HCT116 (cell line): ENCODE results near the gene SFTPB. TPM values are rescaled to one million over a fixed set of nuclear protein-coding genes. Genes with fewer than 3 reads are reported as not detected.
A peak's percentile ranks its signal among the peaks of the same experiment; 100 is the strongest.

Source experiments
- ATAC-seq: fragments of 200-7000 bp; cut with Tn5 transposase; 2 replicates; pipeline ENCODE4 v1.9.1; 2020; ENCODE audit warnings: mild to moderate bottlenecking, moderate library complexity
- BruUV-seq: library from RNA; stranded (reverse); fragments of 400-500 nt; replicated peaks from 2 replicates; lab custom pipeline; 2021; lab: Mats Ljungman, UMichigan
- CTCF ChIA-PET: fragments of 300-600 bp; sonication (Branson Sonifier 250); formaldehyde crosslinking; loops from one replicate; lab custom pipeline; 2021; ENCODE audit warnings: antibody characterized with exemption; lab: Charles Lee
- POLR2A ChIA-PET: fragments of 300-600, 350-600 bp; sonication (Branson Sonifier 250); formaldehyde crosslinking; loops from one replicate; lab custom pipeline; 2021; ENCODE audit warnings: antibody characterized with exemption; lab: Charles Lee
- RAD21 ChIA-PET, 2 experiments: fragments of 300-600 bp; sonication (Branson Sonifier 250); formaldehyde crosslinking; loops; one replicate each; lab custom pipeline; 2023; ENCODE audit warnings: low total read pairs in 2 of 2; ENCODE audit not compliant: uncharacterized antibody in 2 of 2, unreplicated experiment in 2 of 2, low non-redundant PET in 1 of 2; lab: Charles Lee
- DNase-seq: peaks from one replicate; pipeline ENCODE4 v3.0.0-alpha.2; 2010; ENCODE audit warnings: low read depth, low spot score
- H2AFZ ChIP-seq: fragments of 200-600 bp; shearing (Covaris generic), sonication (generic); 2 replicates; pipeline ENCODE4 v1.6.1; 2017; ENCODE audit warnings: low read depth, mixed run types, mixed read lengths, antibody characterized with exemption, low read length; ENCODE audit not compliant: poor library complexity, severe bottlenecking
- H3K27ac ChIP-seq: 2 replicates; pipeline ENCODE4 v1.5.1; 2012; ENCODE audit warnings: low read depth, low read length
- H3K27me3 ChIP-seq: fragments of 200-600 bp; sonication (generic); 2 replicates; pipeline ENCODE4 v1.6.1; 2016; ENCODE audit warnings: mixed run types, low read length, mixed read lengths; ENCODE audit not compliant: insufficient read depth
- H3K36me3 ChIP-seq, 2 experiments: fragments of 200-500 bp in 1 of 2; fragments of 200-600 bp in 1 of 2; sonication (Bioruptor generic) in 1 of 2; sonication (generic) in 1 of 2; 2 replicates each; pipeline versions ENCODE4 v1.5.1 to v1.6.1; 2014 to 2016; ENCODE audit warnings: low read length in 2 of 2, inconsistent platforms in 1 of 2, mixed read lengths in 1 of 2, mixed run types in 1 of 2; ENCODE audit not compliant: insufficient read depth in 2 of 2, control insufficient read depth in 1 of 2
- H3K4me1 ChIP-seq, 2 experiments: fragments of 200-600 bp in 1 of 2; sonication (generic) in 1 of 2; 2 replicates each; pipeline versions ENCODE4 v1.5.1 to v1.6.1; 2012 to 2017; ENCODE audit warnings: low read length in 2 of 2, inconsistent platforms in 1 of 2, mild to moderate bottlenecking in 1 of 2, mixed read lengths in 1 of 2, mixed run types in 1 of 2, moderate library complexity in 1 of 2; ENCODE audit not compliant: insufficient read depth in 2 of 2, control insufficient read depth in 1 of 2
- H3K4me2 ChIP-seq: fragments of 200-600 bp; sonication (generic); 2 replicates; pipeline ENCODE4 v1.6.1; 2017; ENCODE audit warnings: mixed run types, low read length, mixed read lengths
- H3K4me3 ChIP-seq, 2 experiments: fragments of 200-600 bp in 1 of 2; sonication (generic) in 1 of 2; replicated peaks in 1 of 2; 2 replicates each; pipeline ENCODE4 v1.5.1; 2011 to 2016; ENCODE audit warnings: low read length in 2 of 2, control low read depth in 1 of 2, low read depth in 1 of 2, mild to moderate bottlenecking in 1 of 2, mixed read lengths in 1 of 2, mixed run types in 1 of 2
- H3K79me2 ChIP-seq: fragments of 200-600 bp; sonication (generic); 2 replicates; pipeline ENCODE4 v1.6.1; 2017; ENCODE audit warnings: mild to moderate bottlenecking, mixed run types, low read length, moderate library complexity, mixed read lengths; ENCODE audit not compliant: insufficient read depth
- H3K9ac ChIP-seq: fragments of 200-600 bp; sonication (generic); 2 replicates; pipeline ENCODE4 v1.6.1; 2016; ENCODE audit warnings: low read length, mixed read lengths
- H3K9me2 ChIP-seq: fragments of 200-600 bp; sonication (generic), shearing (Covaris generic); 2 replicates; pipeline ENCODE4 v1.6.1; 2017; ENCODE audit warnings: mixed run types, mild to moderate bottlenecking, moderate library complexity; ENCODE audit not compliant: insufficient read depth
- H3K9me3 ChIP-seq, 2 experiments: fragments of 200-500 bp in 1 of 2; fragments of 200-600 bp in 1 of 2; sonication (Bioruptor generic) in 1 of 2; sonication (generic) in 1 of 2; 2 replicates each; pipeline ENCODE4 v1.6.1; 2014 to 2017; ENCODE audit warnings: low read length in 2 of 2, mixed read lengths in 2 of 2, inconsistent platforms in 1 of 2, low read depth in 1 of 2, mild to moderate bottlenecking in 1 of 2, mixed run types in 1 of 2, moderate library complexity in 1 of 2; ENCODE audit not compliant: control insufficient read depth in 1 of 2, insufficient read depth in 1 of 2
- H4K20me1 ChIP-seq: fragments of 200-600 bp; sonication (generic), shearing (Covaris generic); 2 replicates; pipeline ENCODE4 v1.6.1; 2017; ENCODE audit warnings: mixed run types, mild to moderate bottlenecking, moderate library complexity; ENCODE audit not compliant: insufficient read depth
- FOSL1 ChIP-seq: IDR thresholded peaks from 2 replicates; pipeline ENCODE4 v1.6.1; 2012; ENCODE audit warnings: low read depth
- RAD21 ChIP-seq: IDR thresholded peaks from 2 replicates; pipeline ENCODE4 v1.6.1; 2012; ENCODE audit warnings: low read depth, mild to moderate bottlenecking
- YY1 ChIP-seq: IDR thresholded peaks from 2 replicates; pipeline ENCODE4 v1.6.1; 2011; ENCODE audit warnings: low read length, low read depth, moderate library complexity, mild to moderate bottlenecking; ENCODE audit not compliant: insufficient replicate concordance; ENCODE audit errors: extremely low read depth
- intact Hi-C: fragments of 100-400 bp; cut with micrococcal nuclease; formaldehyde crosslinking; loops from 2 replicates; pipeline ENCODE4 v1.10.0; 2022
- total RNA-seq: library from RNA; stranded (reverse); gene quantifications from one replicate; pipeline ENCODE4 v1.2.1, GENCODE V29; 2021; ENCODE audit not compliant: unreplicated experiment
- TF ChIP-seq, protein P1 (sequence below), 3 experiments: fragments of 200-600 bp in 1 of 3; sonication (generic) in 1 of 3; IDR thresholded peaks in 2 of 3; conservative IDR thresholded peaks in 1 of 3; 2 replicates each; pipeline ENCODE4 v1.5.1; 2012 to 2017; ENCODE audit warnings: low read depth in 2 of 3, low read length in 2 of 3, antibody characterized with exemption in 1 of 3, borderline replicate concordance in 1 of 3, control low read depth in 1 of 3, mild to moderate bottlenecking in 1 of 3, mixed read lengths in 1 of 3, mixed run types in 1 of 3, moderate library complexity in 1 of 3; ENCODE audit not compliant: insufficient read depth in 1 of 3

Gene SFTPB
- total RNA-seq, 1 experiment from 2014 or later = 13.3 TPM

GRCh38 chr2:85678794-85679672, 11.0 kb upstream of the SFTPB start:
- Histone ChIP-seq H3K79me2 (no peaks in the 10 kb centered on the region), H3K4me2 (peak overlapping the region; percentile 77), H3K36me3 (no peaks in the 10 kb centered on the region), H3K27me3 (no peaks in the 10 kb centered on the region), H3K4me3 (peak overlapping the region; percentile 31 to 46), H3K4me1 (peaks cover 13 to 31% of the 10 kb centered on the region in 2 experiments), H4K20me1 (no peaks in the 10 kb centered on the region), H3K9me2 (no peaks in the 10 kb centered on the region), H3K9me3 (no peaks in the 10 kb centered on the region), H2AFZ (peak overlapping the region; percentile 81), H3K27ac (no peak overlapping the region; the same call in 1 of the 2 replicates), H3K9ac (0 out of 2 replicates have a peak overlapping the region, but pooled peaks have one; percentile 22)
- ATAC-seq (peak; percentile 96), DNase-seq (peak; percentile 50)
- intact Hi-C loops = loop anchor here (1.0 to 2.0 kb wide), 3 partner anchors 28 to 72 kb away; no protein-coding TSS in a partner anchor
- ChIA-PET RAD21 (interaction anchor here in 1 of 2 experiments (0.7 kb wide), 1 partner anchor 19 kb away, joined by 4 read pairs; no protein-coding TSS in a partner anchor), CTCF (interaction anchor here (0.5 to 4.1 kb wide), 7 partner anchors 15 to 135 kb away, joined by 3 to 33 read pairs (median 3); no protein-coding TSS in a partner anchor), POLR2A (interaction anchor here (0.7 kb wide), 1 partner anchor 188 kb away, joined by 3 read pairs; no protein-coding TSS in a partner anchor)
- BruUV-seq = no TSS peak
- TF ChIP-seq YY1 (peak; percentile 54), RAD21 (peak; percentile 92), FOSL1 (no peak)
- TF ChIP-seq, protein P1, sequence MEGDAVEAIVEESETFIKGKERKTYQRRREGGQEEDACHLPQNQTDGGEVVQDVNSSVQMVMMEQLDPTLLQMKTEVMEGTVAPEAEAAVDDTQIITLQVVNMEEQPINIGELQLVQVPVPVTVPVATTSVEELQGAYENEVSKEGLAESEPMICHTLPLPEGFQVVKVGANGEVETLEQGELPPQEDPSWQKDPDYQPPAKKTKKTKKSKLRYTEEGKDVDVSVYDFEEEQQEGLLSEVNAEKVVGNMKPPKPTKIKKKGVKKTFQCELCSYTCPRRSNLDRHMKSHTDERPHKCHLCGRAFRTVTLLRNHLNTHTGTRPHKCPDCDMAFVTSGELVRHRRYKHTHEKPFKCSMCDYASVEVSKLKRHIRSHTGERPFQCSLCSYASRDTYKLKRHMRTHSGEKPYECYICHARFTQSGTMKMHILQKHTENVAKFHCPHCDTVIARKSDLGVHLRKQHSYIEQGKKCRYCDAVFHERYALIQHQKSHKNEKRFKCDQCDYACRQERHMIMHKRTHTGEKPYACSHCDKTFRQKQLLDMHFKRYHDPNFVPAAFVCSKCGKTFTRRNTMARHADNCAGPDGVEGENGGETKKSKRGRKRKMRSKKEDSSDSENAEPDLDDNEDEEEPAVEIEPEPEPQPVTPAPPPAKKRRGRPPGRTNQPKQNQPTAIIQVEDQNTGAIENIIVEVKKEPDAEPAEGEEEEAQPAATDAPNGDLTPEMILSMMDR (IDR thresholded peaks at IDR 0.05 in 2 of 3, conservative IDR thresholded peaks at IDR 0.05 in 1 of 3; ENCODE audit: borderline replicate concordance in 1 of 3, insufficient read depth in 1 of 3, low read depth in 2 of 3, low read length in 2 of 3) = peak; percentile 90 to 96 (median 94)
